BJ (cell line): Measurements from ENCODE around the gene CDK16. TPM values are rescaled to one million over a fixed set of nuclear protein-coding genes. Genes with fewer than 3 reads are reported as not detected.
"Not testable (repeated sequence)": the region's sequence is repeated elsewhere in the genome, so short reads cannot be mapped to it uniquely, and the experiment has no call there.

Experiments
- CTCF ChIA-PET: fragments of 350-600 bp; formaldehyde crosslinking; extraction: SDS; loops from one replicate; lab custom pipeline; 2021; ENCODE audit warnings: antibody characterized with exemption, inconsistent platforms; lab: Yijun Ruan, JAX
- POLR2A ChIA-PET: fragments of 300-600 bp; sonication (Branson Sonifier 250); formaldehyde crosslinking; extraction: SDS; loops from one replicate; lab custom pipeline; 2021; ENCODE audit warnings: antibody characterized with exemption; lab: Charles Lee
- DNase-seq: peaks from one replicate; pipeline ENCODE4 v3.0.0-alpha.2; 2011; ENCODE audit warnings: low read depth
- H3K27me3 ChIP-seq: 2 replicates; pipeline ENCODE4 v1.6.0; 2011; ENCODE audit warnings: low read length; ENCODE audit not compliant: control insufficient read depth, insufficient read depth
- H3K36me3 ChIP-seq: 2 replicates; pipeline ENCODE4 v1.5.1; 2011; ENCODE audit warnings: low read length; ENCODE audit not compliant: control insufficient read depth, insufficient read depth
- H3K4me3 ChIP-seq: 2 replicates; pipeline ENCODE4 v1.5.1; 2011; ENCODE audit warnings: low read depth, mild to moderate bottlenecking, control low read depth, low read length
- CTCF ChIP-seq: IDR thresholded peaks from 2 replicates; pipeline ENCODE4 v1.5.1; 2011; ENCODE audit warnings: low read depth, mild to moderate bottlenecking, control low read depth, inconsistent platforms, low read length, moderate library complexity; ENCODE audit not compliant: insufficient read depth
- polyA plus RNA-seq: library from polyadenylated mRNA; depleted of rRNA; stranded (reverse); fragments of >200 nt; gene quantifications from 2 replicates; pipeline ENCODE4 v1.2.3, GENCODE V29; 2011

The CDK16 gene
- polyA plus RNA-seq, 1 experiment, result 167 TPM

- ChIA-PET POLR2A (no interaction called here), CTCF (no interaction called here)
- Histone ChIP-seq H3K4me3 (no peak overlapping the region), H3K36me3 (peaks cover 9% of the 10 kb centered on the region), H3K27me3 (no peaks in the 10 kb centered on the region)
- DNase-seq, result no peak
- no peak for TF ChIP-seq CTCF
These were observed 29.5 kb downstream of the CDK16 start for GRCh38 chrX:47247999-47248320.

- ChIA-PET CTCF (no interaction called here), POLR2A (no interaction called here)
- no peak for DNase-seq
These were observed 30.1 kb downstream of the CDK16 start for GRCh38 chrX:47248576-47248975.

GRCh38 chrX:47250017-47250347 lies 31.5 kb downstream of the CDK16 start:
- DNase-seq, result no peak
- POLR2A ChIA-PET, result no interaction called here
- H3K27me3 ChIP-seq, result no peaks in the 10 kb centered on the region
- CTCF ChIA-PET, result interaction anchor here (1.1 kb wide), 1 partner anchor 53 kb away, joined by 4 read pairs; no protein-coding TSS in a partner anchor
- no peak for TF ChIP-seq CTCF
- no peak overlapping the region for H3K4me3 ChIP-seq
- H3K36me3 ChIP-seq, result peaks cover 1% of the 10 kb centered on the region; the same call in 1 of the 2 replicates

More at GRCh38 chrX:47248576-47248975, 30.1 kb downstream of the CDK16 start:
- Histone ChIP-seq H3K4me3 (no peak overlapping the region), H3K36me3 (peaks cover 7% of the 10 kb centered on the region; the same call in 1 of the 2 replicates), H3K27me3 (no peaks in the 10 kb centered on the region)
- TF ChIP-seq CTCF, result no peak

- H3K4me3 ChIP-seq, H3K27me3 ChIP-seq, DNase-seq, H3K36me3 ChIP-seq, POLR2A ChIA-PET, CTCF ChIA-PET: not testable (repeated sequence)
These were observed 39.1 kb downstream of the CDK16 start for GRCh38 chrX:47257620-47258019.

- DNase-seq, result no peak
- POLR2A ChIA-PET, result no interaction called here
- CTCF ChIA-PET, result no interaction called here
These were observed 46.1 kb downstream of the CDK16 start for GRCh38 chrX:47264483-47265173.

More at GRCh38 chrX:47264483-47265173, 46.1 kb downstream of the CDK16 start:
- TF ChIP-seq CTCF, result no peak
- H3K36me3 ChIP-seq, result no peaks in the 10 kb centered on the region
- H3K4me3 ChIP-seq, result no peak overlapping the region
- no peaks in the 10 kb centered on the region for H3K27me3 ChIP-seq
